K562 (cell line): ENCODE data around the gene ACSS2. TPM values are rescaled to one million over a fixed set of nuclear protein-coding genes. Genes with fewer than 3 reads are reported as not detected.

Experiments used
- ATF1 ChIP-seq, 2 experiments: fragments of 450-650 bp in 1 of 2; IDR thresholded peaks; 2 replicates each; pipeline ENCODE4 v1.6.1; 2016; ENCODE audit warnings: missing compliant biosample characterization in 1 of 2, missing genetic modification characterization in 1 of 2
- CREBBP ChIP-seq: IDR thresholded peaks from one replicate; pipeline ENCODE4 v1.6.1; 2012; ENCODE audit warnings: low read depth, mild to moderate bottlenecking, control low read depth, inconsistent platforms, low read length
- E2F8 ChIP-seq: fragments of 450-650 bp; IDR thresholded peaks from 2 replicates; pipeline ENCODE4 v1.7.1; 2018; ENCODE audit warnings: mild to moderate bottlenecking, low read depth; ENCODE audit not compliant: partially characterized antibody
- HDAC6 ChIP-seq: IDR thresholded peaks from 2 replicates; pipeline ENCODE4 v1.6.1; 2012; ENCODE audit warnings: low read depth, mild to moderate bottlenecking, control low read depth, inconsistent platforms, low read length, moderate library complexity
- KLF10 ChIP-seq: fragments of 250-450 bp; sonication (Bioruptor Pico); IDR thresholded peaks from 2 replicates; pipeline ENCODE4 v1.6.1; 2021; ENCODE audit warnings: matching md5 sums
- PTRF ChIP-seq: fragments of 450-650 bp; IDR thresholded peaks from 2 replicates; pipeline ENCODE4 v1.6.1; 2016; ENCODE audit warnings: mild to moderate bottlenecking, missing genetic modification characterization, missing compliant biosample characterization
- SETDB1 ChIP-seq: IDR thresholded peaks from one replicate; pipeline ENCODE4 v1.6.1; 2012; ENCODE audit warnings: low read length, control low read depth, inconsistent platforms
- SMARCA5 ChIP-seq: fragments of 450-650 bp; IDR thresholded peaks from 2 replicates; pipeline ENCODE4 v1.6.1; 2016
- SREBF1 ChIP-seq: fragments of 150-350 bp; IDR thresholded peaks from 2 replicates; pipeline ENCODE4 v1.6.1; 2014; ENCODE audit warnings: antibody characterized with exemption, low read depth, low read length, borderline replicate concordance
- U2AF2 ChIP-seq: fragments of 200-400 bp; formaldehyde crosslinking; optimal IDR thresholded peaks from 2 replicates; pipeline ENCODE3; 2017; ENCODE audit warnings: low read depth, mild to moderate bottlenecking, low read length
- XRCC3 ChIP-seq: fragments of 450-650 bp; IDR thresholded peaks from 2 replicates; pipeline ENCODE4 v1.6.1; 2017; ENCODE audit warnings: mild to moderate bottlenecking, moderate library complexity
- ZBTB34 ChIP-seq: fragments of 250-450 bp; sonication (Bioruptor Pico); IDR thresholded peaks from 2 replicates; pipeline ENCODE4 v1.8.0; 2021; ENCODE audit warnings: mild to moderate bottlenecking, moderate library complexity
- ZBTB7A ChIP-seq: IDR thresholded peaks from 2 replicates; pipeline ENCODE4 v1.6.1; 2011; ENCODE audit warnings: low read depth, mild to moderate bottlenecking, low read length, moderate library complexity, borderline replicate concordance; ENCODE audit not compliant: control insufficient read depth
- ZC3H11A ChIP-seq: IDR thresholded peaks from 2 replicates; pipeline ENCODE4 v1.6.1; 2012; ENCODE audit warnings: low read depth, low read length, improper control_type of control experiment
- ZNF318 ChIP-seq, 2 experiments: fragments of 450-650 bp; IDR thresholded peaks; 2 replicates each; pipeline ENCODE4 v1.6.1; 2016; ENCODE audit warnings: mild to moderate bottlenecking in 2 of 2, borderline replicate concordance in 1 of 2, low read depth in 1 of 2, moderate library complexity in 1 of 2
- ZNF445 ChIP-seq: fragments of 250-450 bp; sonication (Bioruptor Pico); IDR thresholded peaks from 2 replicates; pipeline ENCODE4 v1.4.0; 2020; ENCODE audit warnings: low read depth, mild to moderate bottlenecking, moderate library complexity
- polyA plus RNA-seq, 8 experiments: library from polyadenylated mRNA; depleted of rRNA in 4 of 8; stranded (reverse) in 5 of 8; unstranded in 3 of 8; fragments of >200 nt; fragmentation: Nextera tagmentation in 2 of 8; fragmentation: Illumina TruSeq in 1 of 8; extraction: Ambion mirVana in 2 of 8; extraction: Trizol in 1 of 8; gene quantifications; 2 replicates each; pipeline versions ENCODE4 v1.2.1 to v1.2.3, GENCODE V29; 2011 to 2014; ENCODE audit warnings: inconsistent platforms in 1 of 8, missing spikeins in 1 of 8
- total RNA-seq, 7 experiments: library from RNA; depleted of rRNA in 6 of 7; stranded (reverse); fragments of >200 nt in 6 of 7; fragmentation: Illumina TruSeq in 2 of 7; extraction: Trizol in 2 of 7; gene quantifications; 2 replicates each; pipeline versions ENCODE4 v1.2.1 to v1.2.3, GENCODE V29; 2011 to 2021; ENCODE audit warnings: low replicate concordance in 1 of 7

Gene ACSS2
- total and polyA plus RNA-seq, 9 of the 15 experiments (the other 6 are each of a cell fraction or from before 2014, with no cell fraction given), result 21.9 to 246 (median 66.2) TPM

- TF ChIP-seq ZNF318 (IDR thresholded peaks at IDR 0.05; ENCODE audit: borderline replicate concordance in 1 of 2, low read depth in 1 of 2) (no peak), SMARCA5 (no peak), KLF10 (CRISPR knock-in tag) (no peak), U2AF2 (no peak), HDAC6 (no peak), CREBBP (no peak), PTRF (tag) (no peak), SETDB1 (no peak), SREBF1 (no peak), ATF1 (CRISPR knock-in tag; IDR thresholded peaks at IDR 0.05) (no peak), ATF1 (tag; IDR thresholded peaks at IDR 0.05) (no peak), ZNF445 (CRISPR knock-in tag) (no peak), ZBTB34 (no peak), ZBTB7A (peak; percentile 84; the same call in 1 of the 2 replicates), XRCC3 (no peak), E2F8 (no peak), ZC3H11A (no peak)
These were observed 3.7 kb upstream of the ACSS2 start, which contains the start of gene GGT7 (continued) for GRCh38 chr20:34872622-34873224.
